Loucy (cell line): ENCODE measurements around the gene CA5B.

Experiments used
- H2AFZ ChIP-seq: fragments of 200-600 bp; sonication (generic); 2 replicates; pipeline ENCODE4 v1.6.0; 2016; ENCODE audit warnings: antibody characterized with exemption, mild to moderate bottlenecking, low read length, moderate library complexity
- H3F3A ChIP-seq: fragments of 200-600 bp; 2 replicates; pipeline ENCODE4 v1.6.0; 2016; ENCODE audit warnings: antibody characterized with exemption, low read depth, mild to moderate bottlenecking
- H3K27me3 ChIP-seq: fragments of 200-600 bp; sonication (generic); 2 replicates; pipeline ENCODE4 v1.6.1; 2014; ENCODE audit warnings: low read length, mild to moderate bottlenecking; ENCODE audit not compliant: insufficient read depth, poor library complexity, severe bottlenecking
- H3K36me3 ChIP-seq: fragments of 200-600 bp; sonication (generic); 2 replicates; pipeline ENCODE4 v1.6.1; 2016; ENCODE audit warnings: low read length; ENCODE audit not compliant: insufficient read depth
- H3K4me1 ChIP-seq: fragments of 200-600 bp; sonication (generic); 2 replicates; pipeline ENCODE4 v1.5.1; 2014; ENCODE audit warnings: low read length, mild to moderate bottlenecking; ENCODE audit not compliant: insufficient read depth, poor library complexity, severe bottlenecking
- H3K4me2 ChIP-seq: fragments of 200-600 bp; sonication (generic); 2 replicates; pipeline ENCODE4 v1.6.0; 2014; ENCODE audit warnings: antibody characterized with exemption, low read length, low read depth, mild to moderate bottlenecking; ENCODE audit not compliant: poor library complexity, severe bottlenecking
- H3K4me3 ChIP-seq: fragments of 200-600 bp; sonication (generic); 2 replicates; pipeline ENCODE4 v1.5.1; 2014; ENCODE audit warnings: low read length, mild to moderate bottlenecking, mixed read lengths; ENCODE audit not compliant: poor library complexity, severe bottlenecking
- H3K79me2 ChIP-seq: fragments of 200-600 bp; sonication (generic); 2 replicates; pipeline ENCODE4 v1.6.1; 2014; ENCODE audit warnings: low read length; ENCODE audit not compliant: insufficient read depth
- H3K9ac ChIP-seq: fragments of 200-600 bp; sonication (generic); 2 replicates; pipeline ENCODE4 v1.6.0; 2014; ENCODE audit warnings: mild to moderate bottlenecking, low read depth, low read length, moderate library complexity; ENCODE audit not compliant: poor library complexity, severe bottlenecking
- H3K9me2 ChIP-seq: fragments of 200-600 bp; sonication (generic); replicated peaks from 2 replicates; pipeline ENCODE4 v1.6.1; 2016; ENCODE audit warnings: low read depth, low read length, mixed read lengths
- H3K9me3 ChIP-seq: fragments of 200-600 bp; sonication (generic); 2 replicates; pipeline ENCODE4 v1.6.1; 2014; ENCODE audit warnings: mild to moderate bottlenecking, antibody characterized with exemption, low read length, low read depth; ENCODE audit not compliant: insufficient read depth
- H4K20me1 ChIP-seq: fragments of 200-600 bp; sonication (generic); 2 replicates; pipeline ENCODE4 v1.6.0; 2014; ENCODE audit warnings: antibody characterized with exemption, low read length, mild to moderate bottlenecking; ENCODE audit not compliant: insufficient read depth, poor library complexity, severe bottlenecking
- CTCF ChIP-seq: fragments of 200-600 bp; sonication (generic); conservative IDR thresholded peaks from 2 replicates; pipeline ENCODE4 v1.5.1; 2014; ENCODE audit warnings: mild to moderate bottlenecking, antibody characterized with exemption, low read length
- EZH2phosphoT487 ChIP-seq: fragments of 200-600 bp; IDR thresholded peaks from 2 replicates; pipeline ENCODE4 v1.6.1; 2018; ENCODE audit warnings: antibody characterized with exemption, mild to moderate bottlenecking, moderate library complexity, borderline replicate concordance

The CA5B gene

GRCh38 chrX:15769300-15769954 lies 31.4 kb downstream of the CA5B start:
- H3K9ac ChIP-seq = no peak overlapping the region

GRCh38 chrX:15781961-15782699 lies 44.1 kb downstream of the CA5B start:
- Histone ChIP-seq H3K9me2 (no peaks in the 10 kb centered on the region), H3K4me1 (no peaks in the 10 kb centered on the region), H3K4me2 (no peak overlapping the region), H3K9me3 (no peaks in the 10 kb centered on the region), H3K4me3 (no peak overlapping the region), H2AFZ (no peak overlapping the region), H3K79me2 (no peaks in the 10 kb centered on the region), H4K20me1 (no peaks in the 10 kb centered on the region), H3K36me3 (peaks cover 9% of the 10 kb centered on the region; the same call in 1 of the 2 replicates), H3K27me3 (no peaks in the 10 kb centered on the region), H3K9ac (no peak overlapping the region), H3F3A (no peaks in the 10 kb centered on the region)
- TF ChIP-seq CTCF = no peak
- no peak for TF ChIP-seq EZH2phosphoT487

More at GRCh38 chrX:15769300-15769954, 31.4 kb downstream of the CA5B start:
- Histone ChIP-seq H2AFZ (no peak overlapping the region), H3K36me3 (no peaks in the 10 kb centered on the region), H3K4me2 (no peak overlapping the region), H3K4me3 (no peak overlapping the region), H3F3A (no peaks in the 10 kb centered on the region), H4K20me1 (no peaks in the 10 kb centered on the region), H3K9me3 (no peaks in the 10 kb centered on the region), H3K27me3 (no peaks in the 10 kb centered on the region), H3K4me1 (no peaks in the 10 kb centered on the region), H3K9me2 (no peaks in the 10 kb centered on the region), H3K79me2 (no peaks in the 10 kb centered on the region)
- TF ChIP-seq EZH2phosphoT487 (no peak), CTCF (no peak)

GRCh38 chrX:15785176-15785750 lies 47.2 kb downstream of the CA5B start:
- Histone ChIP-seq H2AFZ (no peak overlapping the region), H3K4me2 (no peak overlapping the region), H3K36me3 (peaks cover 9% of the 10 kb centered on the region; the same call in 1 of the 2 replicates), H3K4me1 (peaks cover 3% of the 10 kb centered on the region), H3K79me2 (no peaks in the 10 kb centered on the region), H3K9ac (no peak overlapping the region), H3K9me2 (no peaks in the 10 kb centered on the region), H3K4me3 (no peak overlapping the region), H3K27me3 (no peaks in the 10 kb centered on the region), H3F3A (no peaks in the 10 kb centered on the region), H3K9me3 (no peaks in the 10 kb centered on the region), H4K20me1 (no peaks in the 10 kb centered on the region)
- TF ChIP-seq CTCF = no peak
- TF ChIP-seq EZH2phosphoT487 = no peak
